H9 (cell line): ENCODE data around the gene PNPLA7. TPM values are rescaled to one million over a fixed set of nuclear protein-coding genes. Genes with fewer than 3 reads are reported as not detected.

ENCODE experiments used
- DNase-seq: peaks from one replicate; pipeline ENCODE4 v3.0.0-alpha.2; 2017
- H2AFZ ChIP-seq: one replicate; pipeline ENCODE4 v1.6.1; 2013; ENCODE audit warnings: mild to moderate bottlenecking, low read length, control low read depth, moderate library complexity
- H2AK5ac ChIP-seq: 2 replicates; pipeline ENCODE4 v1.6.1; 2013; ENCODE audit warnings: low read length, control low read depth, mixed read lengths; ENCODE audit not compliant: insufficient read length
- H2BK120ac ChIP-seq: one replicate; pipeline ENCODE4 v1.6.1; 2013; ENCODE audit warnings: low read depth, mild to moderate bottlenecking, low read length, control low read depth, inconsistent platforms; ENCODE audit not compliant: poor library complexity, severe bottlenecking
- H2BK12ac ChIP-seq: 2 replicates; pipeline ENCODE4 v1.6.1; 2013; ENCODE audit warnings: low read length, control low read depth, mixed read lengths, low read depth; ENCODE audit not compliant: insufficient read length
- H2BK15ac ChIP-seq: 2 replicates; pipeline ENCODE4 v1.6.1; 2013; ENCODE audit warnings: low read depth, low read length, control low read depth
- H2BK20ac ChIP-seq: one replicate; pipeline ENCODE4 v1.6.1; 2013; ENCODE audit warnings: low read depth, mild to moderate bottlenecking, low read length, control low read depth, inconsistent platforms; ENCODE audit not compliant: poor library complexity, severe bottlenecking
- H2BK5ac ChIP-seq: 2 replicates; pipeline ENCODE4 v1.6.1; 2013; ENCODE audit warnings: low read length, control low read depth, mixed read lengths; ENCODE audit not compliant: insufficient read length
- H3K14ac ChIP-seq: 2 replicates; pipeline ENCODE4 v1.6.1; 2013; ENCODE audit warnings: low read length, control low read depth; ENCODE audit not compliant: insufficient read depth
- H3K18ac ChIP-seq: 2 replicates; pipeline ENCODE4 v1.6.1; 2013; ENCODE audit warnings: low read depth, mild to moderate bottlenecking, mixed read lengths, low read length, control low read depth; ENCODE audit not compliant: insufficient read length
- H3K23ac ChIP-seq: 2 replicates; pipeline ENCODE4 v1.6.1; 2013; ENCODE audit warnings: low read length, control low read depth, mixed read lengths, low read depth; ENCODE audit not compliant: insufficient read length
- H3K23me2 ChIP-seq: 2 replicates; pipeline ENCODE4 v1.6.1; 2013; ENCODE audit warnings: low read depth, mild to moderate bottlenecking, mixed read lengths, low read length, control low read depth; ENCODE audit not compliant: insufficient read length, poor library complexity, severe bottlenecking
- H3K27ac ChIP-seq: 2 replicates; pipeline ENCODE4 v1.5.1; 2013; ENCODE audit warnings: low read length, control low read depth, mixed read lengths, low read depth; ENCODE audit not compliant: insufficient read length
- H3K27me3 ChIP-seq: 2 replicates; pipeline ENCODE4 v1.6.1; 2013; ENCODE audit warnings: low read length, control low read depth, inconsistent platforms; ENCODE audit not compliant: insufficient read depth
- H3K4ac ChIP-seq: 2 replicates; pipeline ENCODE4 v1.6.1; 2013; ENCODE audit warnings: low read depth, mild to moderate bottlenecking, control low read depth, inconsistent platforms, low read length, moderate library complexity
- H3K4me1 ChIP-seq: 2 replicates; pipeline ENCODE4 v1.6.1; 2013; ENCODE audit warnings: low read length, control low read depth, inconsistent platforms; ENCODE audit not compliant: insufficient read depth
- H3K4me2 ChIP-seq: 2 replicates; pipeline ENCODE4 v1.6.1; 2013; ENCODE audit warnings: low read length, control low read depth, mixed read lengths; ENCODE audit not compliant: insufficient read length, insufficient read depth
- H3K56ac ChIP-seq: 2 replicates; pipeline ENCODE4 v1.6.1; 2013; ENCODE audit warnings: low read depth, mild to moderate bottlenecking, mixed read lengths, low read length, control low read depth; ENCODE audit not compliant: insufficient read length
- H3K79me1 ChIP-seq: 2 replicates; pipeline ENCODE4 v1.6.1; 2013; ENCODE audit warnings: low read depth, mild to moderate bottlenecking, moderate library complexity, low read length, control low read depth, inconsistent platforms; ENCODE audit not compliant: insufficient read depth, poor library complexity, severe bottlenecking
- H3K79me2 ChIP-seq: 2 replicates; pipeline ENCODE4 v1.6.1; 2013; ENCODE audit warnings: low read length, control low read depth, inconsistent platforms; ENCODE audit not compliant: insufficient read depth
- H3K9ac ChIP-seq: 2 replicates; pipeline ENCODE4 v1.6.1; 2013; ENCODE audit warnings: low read length, control low read depth, mixed read lengths; ENCODE audit not compliant: insufficient read length; ENCODE audit errors: extremely low read depth
- H3K9me3 ChIP-seq: one replicate; pipeline ENCODE4 v1.6.1; 2013; ENCODE audit warnings: low read depth, low read length, inconsistent platforms; ENCODE audit not compliant: control insufficient read depth
- H3T11ph ChIP-seq: one replicate; pipeline ENCODE4 v1.6.1; 2013; ENCODE audit warnings: mild to moderate bottlenecking, low read length, control low read depth, inconsistent platforms
- H4K20me1 ChIP-seq: one replicate; pipeline ENCODE4 v1.6.1; 2013; ENCODE audit not compliant: control insufficient read depth, insufficient read length, insufficient read depth
- H4K5ac ChIP-seq: 2 replicates; pipeline ENCODE4 v1.6.1; 2013; ENCODE audit warnings: low read depth, mild to moderate bottlenecking, mixed read lengths, low read length, control low read depth; ENCODE audit not compliant: insufficient read length
- H4K8ac ChIP-seq: replicated peaks from 2 replicates; pipeline ENCODE4 v1.6.1; 2013; ENCODE audit warnings: low read length, control low read depth, mixed read lengths, low read depth; ENCODE audit not compliant: insufficient read length
- H4K91ac ChIP-seq: 2 replicates; pipeline ENCODE4 v1.6.1; 2013; ENCODE audit warnings: low read depth, mild to moderate bottlenecking, moderate library complexity, mixed read lengths, low read length, control low read depth; ENCODE audit not compliant: insufficient read length
- H3K27ac Mint-ChIP-seq, 3 experiments: 2 replicates in 2 of 3; 3 replicates in 1 of 3; pipeline ENCODE4 v1.8.0; 2020 to 2021; ENCODE audit warnings: mixed read lengths in 3 of 3, mild to moderate bottlenecking in 1 of 3, moderate library complexity in 1 of 3
- H3K27me3 Mint-ChIP-seq: 2 replicates; pipeline ENCODE4 v1.8.0; 2021; ENCODE audit warnings: low read depth, mild to moderate bottlenecking, moderate library complexity, mixed read lengths
- H3K36me3 Mint-ChIP-seq, 3 experiments: 2 replicates in 2 of 3; 3 replicates in 1 of 3; pipeline ENCODE4 v1.8.0; 2020 to 2021; ENCODE audit warnings: low read depth in 3 of 3, mixed read lengths in 3 of 3; ENCODE audit not compliant: insufficient read depth in 1 of 3
- H3K4me1 Mint-ChIP-seq, 2 experiments: 2 replicates each; pipeline ENCODE4 v1.8.0; 2020; ENCODE audit warnings: mixed read lengths in 2 of 2
- H3K4me3 Mint-ChIP-seq, 2 experiments: 2 replicates in 1 of 2; 3 replicates in 1 of 2; pipeline ENCODE4 v1.8.0; 2020 to 2021; ENCODE audit warnings: mild to moderate bottlenecking in 2 of 2, mixed read lengths in 2 of 2, moderate library complexity in 1 of 2
- H3K9me3 Mint-ChIP-seq, 2 experiments: 2 replicates in 1 of 2; 3 replicates in 1 of 2; pipeline ENCODE4 v1.8.0; 2020; ENCODE audit warnings: mild to moderate bottlenecking in 2 of 2, mixed read lengths in 2 of 2, moderate library complexity in 1 of 2
- CTCF ChIP-seq: fragments of 200-600 bp; sonication (generic); conservative IDR thresholded peaks from 3 replicates; pipeline ENCODE4 v1.8.0; 2021; ENCODE audit warnings: antibody characterized with exemption, mild to moderate bottlenecking
- WGBS: extraction: QIAGEN DNeasy Blood & Tissue Kit; methylation state at CpG from one replicate; pipeline ENCODE4 v1.1.7; 2013; ENCODE audit warnings: missing lambda C conversion rate, low lambda C conversion rate, mixed read lengths; ENCODE audit not compliant: insufficient read length; ENCODE audit errors: extremely low coverage; 5-methylcytosine and 5-hydroxymethylcytosine counted together
- total RNA-seq: library from RNA; stranded (reverse); gene quantifications from 2 replicates; pipeline ENCODE4 v1.2.1, GENCODE V29; 2021

The PNPLA7 gene
- total RNA-seq, 1 experiment from 2014 or later: 1.8 TPM

- no peak overlapping the region for H2BK20ac ChIP-seq
- H3T11ph ChIP-seq: no peak overlapping the region
- no peak overlapping the region for H3K4me3 Mint-ChIP-seq
- H3K79me1 ChIP-seq: no peaks in the 10 kb centered on the region
- peak; percentile 18 for DNase-seq
- no peaks in the 10 kb centered on the region for H3K4me1 ChIP-seq
- H3K27ac ChIP-seq: no peak overlapping the region
- no peak overlapping the region for H2AFZ ChIP-seq
- no peak overlapping the region for H2BK120ac ChIP-seq
- no peak overlapping the region for H2BK5ac ChIP-seq
- no peak overlapping the region for H2BK12ac ChIP-seq
- H3K9ac ChIP-seq: no peak overlapping the region
- H4K8ac ChIP-seq: no peak overlapping the region
- no peak overlapping the region for H3K27ac Mint-ChIP-seq
- no peak overlapping the region for H2BK15ac ChIP-seq
- H3K56ac ChIP-seq: no peak overlapping the region
- peaks cover 0 to 3% of the 10 kb centered on the region in 2 experiments; a peak in 1 of 4 replicates for H3K4me1 Mint-ChIP-seq
- no peak overlapping the region for H2AK5ac ChIP-seq
- H3K79me2 ChIP-seq: no peaks in the 10 kb centered on the region
- H4K5ac ChIP-seq: no peak overlapping the region
- H3K9me3 Mint-ChIP-seq: no peaks in the 10 kb centered on the region
- H3K18ac ChIP-seq: no peak overlapping the region
- no peaks in the 10 kb centered on the region for H3K9me3 ChIP-seq
- H3K4ac ChIP-seq: no peak overlapping the region
- TF ChIP-seq CTCF: no peak
- H3K4me2 ChIP-seq: no peak overlapping the region
- H3K23me2 ChIP-seq: no peaks in the 10 kb centered on the region
- no peak overlapping the region for H4K91ac ChIP-seq
- H3K23ac ChIP-seq: no peak overlapping the region
- no peaks in the 10 kb centered on the region for H3K27me3 ChIP-seq
- no CpG with 5 or more reads among the region's 10 CpGs for WGBS
- H3K36me3 Mint-ChIP-seq: no peaks in the 10 kb centered on the region
- no peak overlapping the region for H3K14ac ChIP-seq
- no peaks in the 10 kb centered on the region for H4K20me1 ChIP-seq
- H3K27me3 Mint-ChIP-seq: peaks cover 2% of the 10 kb centered on the region; the same call in 1 of the 2 replicates
These were observed 137.8 kb downstream of the PNPLA7 start for GRCh38 chr9:137412431-137412830.
